Daoy (cell line): ENCODE data around the gene COL4A5. TPM values are rescaled to one million over a fixed set of nuclear protein-coding genes. Genes with fewer than 3 reads are reported as not detected.

Source experiments
- total RNA-seq: library from RNA; depleted of rRNA; stranded (reverse); fragments of >200 nt; shearing (Covaris generic); gene quantifications from 2 replicates; pipeline ENCODE4 v1.2.3, GENCODE V29; 2014; rRNA removed

The COL4A5 gene
- total RNA-seq, 1 experiment from 2014 or later, result 9.8 TPM

Other genes starting within 250 kb of the COL4A5 start
- gene COL4A6, start 1.4 kb upstream of the COL4A5 start, total RNA-seq, result 1.5 and 2.9 TPM in 2 replicates